MM.1S (cell line): ENCODE measurements around the gene DSCAML1.

ENCODE experiments used
- DNase-seq: peaks from one replicate; pipeline ENCODE4 v3.0.0-alpha.2; 2015
- H2AFZ ChIP-seq: fragments of 300-600 bp; sonication (generic); 2 replicates; pipeline ENCODE4 v1.6.0; 2016; ENCODE audit warnings: antibody characterized with exemption, low read length
- H3F3A ChIP-seq: fragments of 300-600 bp; sonication (generic); 2 replicates; pipeline ENCODE4 v1.6.1; 2016; ENCODE audit warnings: mild to moderate bottlenecking, antibody characterized with exemption, low read length, moderate library complexity, mixed read lengths; ENCODE audit not compliant: insufficient read depth
- H3K27ac ChIP-seq: fragments of 300-600 bp; sonication (generic); 2 replicates; pipeline ENCODE4 v1.5.1; 2016; ENCODE audit warnings: mild to moderate bottlenecking, low read length
- H3K27me3 ChIP-seq: fragments of 300-600 bp; sonication (generic); replicated peaks from 2 replicates; pipeline ENCODE4 v1.6.0; 2016; ENCODE audit warnings: low read length; ENCODE audit not compliant: insufficient read depth
- H3K36me3 ChIP-seq: fragments of 300-600 bp; sonication (generic); replicated peaks from 2 replicates; pipeline ENCODE4 v1.6.1; 2016; ENCODE audit warnings: mild to moderate bottlenecking, low read length, mixed read lengths; ENCODE audit not compliant: insufficient read depth
- H3K4me1 ChIP-seq: fragments of 300-600 bp; sonication (generic); 2 replicates; pipeline ENCODE4 v1.6.1; 2016; ENCODE audit warnings: low read length, mixed read lengths
- H3K4me2 ChIP-seq: fragments of 300-600 bp; sonication (generic); 2 replicates; pipeline ENCODE4 v1.6.0; 2016; ENCODE audit warnings: low read depth, low read length
- H3K4me3 ChIP-seq: fragments of 300-600 bp; sonication (generic); 2 replicates; pipeline ENCODE4 v1.5.1; 2016; ENCODE audit warnings: low read length, mixed read lengths
- H3K79me2 ChIP-seq: fragments of 300-600 bp; sonication (generic); 2 replicates; pipeline ENCODE4 v1.6.1; 2016; ENCODE audit warnings: mixed run types, low read length, mixed read lengths
- H3K9ac ChIP-seq: fragments of 300-600 bp; sonication (generic); 2 replicates; pipeline ENCODE4 v1.6.1; 2016; ENCODE audit warnings: low read length, mixed read lengths
- H3K9me2 ChIP-seq: fragments of 300-600 bp; sonication (generic); replicated peaks from 2 replicates; pipeline ENCODE4 v1.6.1; 2016; ENCODE audit warnings: mild to moderate bottlenecking, low read length, mixed read lengths; ENCODE audit not compliant: insufficient read depth
- H3K9me3 ChIP-seq: fragments of 300-600 bp; sonication (generic); replicated peaks from 2 replicates; pipeline ENCODE4 v1.6.1; 2016; ENCODE audit warnings: mild to moderate bottlenecking, low read length, mixed read lengths; ENCODE audit not compliant: insufficient read depth
- H4K20me1 ChIP-seq: fragments of 300-600 bp; sonication (generic); 2 replicates; pipeline ENCODE4 v1.6.1; 2016; ENCODE audit warnings: mild to moderate bottlenecking, low read length, moderate library complexity, mixed read lengths; ENCODE audit not compliant: insufficient read depth
- EZH2 ChIP-seq: fragments of 300-600 bp; sonication (generic); optimal IDR thresholded peaks from 2 replicates; pipeline ENCODE3; 2017; ENCODE audit warnings: low read depth, mild to moderate bottlenecking, antibody characterized with exemption, low read length, mixed read lengths
- EZH2phosphoT487 ChIP-seq: fragments of 300-600 bp; sonication (generic); IDR thresholded peaks from 2 replicates; pipeline ENCODE4 v1.6.1; 2018; ENCODE audit warnings: antibody characterized with exemption, low read length
- TF ChIP-seq, protein P1 (sequence below): fragments of 300-600 bp; sonication (generic); IDR thresholded peaks from 2 replicates; pipeline ENCODE4 v1.5.1; 2016; ENCODE audit warnings: antibody characterized with exemption, low read length, mixed read lengths

DSCAML1 gene

DNA sequence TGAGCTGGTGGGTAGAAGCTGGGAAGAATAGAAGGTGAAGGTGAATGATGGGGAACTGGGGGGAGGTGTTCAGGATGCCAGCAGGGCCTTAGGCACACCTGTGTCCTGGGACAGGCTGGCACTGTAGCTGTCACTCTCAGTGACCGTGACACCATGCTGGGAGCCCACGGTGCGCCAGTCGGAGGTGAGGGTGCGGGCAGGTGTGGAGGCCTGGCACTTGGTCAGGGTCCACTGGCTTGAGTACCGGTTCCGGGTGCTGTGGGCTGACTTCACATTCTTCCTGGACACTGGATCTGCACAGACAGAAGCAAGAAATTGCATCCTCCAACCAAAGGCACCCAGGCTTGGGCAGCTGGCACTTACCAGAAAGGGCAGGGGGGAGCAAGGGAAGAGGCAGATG is 365.6 kb downstream of the DSCAML1 start:
- Histone ChIP-seq H3K9me2 (no peaks in the 10 kb centered on the region), H4K20me1 (no peaks in the 10 kb centered on the region), H3K4me2 (no peak overlapping the region), H3K79me2 (no peaks in the 10 kb centered on the region), H2AFZ (no peak overlapping the region), H3F3A (no peaks in the 10 kb centered on the region), H3K4me1 (no peaks in the 10 kb centered on the region), H3K27me3 (peaks cover 45% of the 10 kb centered on the region), H3K36me3 (no peaks in the 10 kb centered on the region), H3K9me3 (no peaks in the 10 kb centered on the region), H3K9ac (no peak overlapping the region), H3K4me3 (no peak overlapping the region), H3K27ac (no peak overlapping the region)
- DNase-seq: no peak
- no peak for TF ChIP-seq EZH2phosphoT487
- TF ChIP-seq, protein P1, sequence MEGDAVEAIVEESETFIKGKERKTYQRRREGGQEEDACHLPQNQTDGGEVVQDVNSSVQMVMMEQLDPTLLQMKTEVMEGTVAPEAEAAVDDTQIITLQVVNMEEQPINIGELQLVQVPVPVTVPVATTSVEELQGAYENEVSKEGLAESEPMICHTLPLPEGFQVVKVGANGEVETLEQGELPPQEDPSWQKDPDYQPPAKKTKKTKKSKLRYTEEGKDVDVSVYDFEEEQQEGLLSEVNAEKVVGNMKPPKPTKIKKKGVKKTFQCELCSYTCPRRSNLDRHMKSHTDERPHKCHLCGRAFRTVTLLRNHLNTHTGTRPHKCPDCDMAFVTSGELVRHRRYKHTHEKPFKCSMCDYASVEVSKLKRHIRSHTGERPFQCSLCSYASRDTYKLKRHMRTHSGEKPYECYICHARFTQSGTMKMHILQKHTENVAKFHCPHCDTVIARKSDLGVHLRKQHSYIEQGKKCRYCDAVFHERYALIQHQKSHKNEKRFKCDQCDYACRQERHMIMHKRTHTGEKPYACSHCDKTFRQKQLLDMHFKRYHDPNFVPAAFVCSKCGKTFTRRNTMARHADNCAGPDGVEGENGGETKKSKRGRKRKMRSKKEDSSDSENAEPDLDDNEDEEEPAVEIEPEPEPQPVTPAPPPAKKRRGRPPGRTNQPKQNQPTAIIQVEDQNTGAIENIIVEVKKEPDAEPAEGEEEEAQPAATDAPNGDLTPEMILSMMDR: no peak
- TF ChIP-seq EZH2: no peak

DNA sequence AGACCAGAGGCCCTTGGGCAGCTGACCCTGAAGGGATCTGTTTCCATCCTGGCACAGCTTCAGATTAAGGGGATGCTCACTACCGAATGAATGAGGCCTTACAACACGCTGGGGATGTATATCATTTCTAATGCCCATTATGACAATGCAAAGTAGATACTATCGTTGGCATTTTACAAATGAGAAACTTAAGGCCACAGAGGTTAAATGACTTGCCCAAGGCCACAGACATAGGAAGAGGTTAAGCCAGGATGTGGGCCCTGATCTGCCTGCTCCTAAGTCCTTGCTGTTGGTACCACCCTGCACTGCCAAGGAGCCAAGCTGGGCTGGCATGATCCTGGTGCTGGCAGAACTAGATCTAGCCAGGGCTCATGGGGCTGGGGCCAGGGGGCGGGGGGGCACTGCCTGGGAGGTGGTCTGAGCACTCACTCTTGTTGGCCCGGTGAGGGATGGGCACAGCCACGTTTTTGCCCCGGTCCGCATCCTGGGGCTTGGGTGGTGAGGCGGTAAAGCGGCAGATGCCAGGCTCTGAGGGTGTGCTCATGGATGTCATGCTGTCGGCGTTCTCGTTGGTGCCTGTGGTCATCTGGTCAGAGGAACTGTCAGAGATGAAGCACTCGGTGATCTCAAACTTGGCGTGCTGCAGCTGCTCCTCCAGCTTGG is 366.6 kb downstream of the DSCAML1 start:
- Histone ChIP-seq H4K20me1 (no peaks in the 10 kb centered on the region), H3K9ac (no peak overlapping the region), H3K79me2 (no peaks in the 10 kb centered on the region), H3K9me3 (no peaks in the 10 kb centered on the region), H3K36me3 (no peaks in the 10 kb centered on the region), H2AFZ (no peak overlapping the region), H3K9me2 (no peaks in the 10 kb centered on the region), H3K4me3 (no peak overlapping the region), H3K27ac (no peak overlapping the region), H3K27me3 (peaks cover 39% of the 10 kb centered on the region), H3F3A (no peaks in the 10 kb centered on the region), H3K4me2 (no peak overlapping the region), H3K4me1 (no peaks in the 10 kb centered on the region)
- DNase-seq: no peak
- TF ChIP-seq EZH2: no peak
- TF ChIP-seq EZH2phosphoT487: no peak
- TF ChIP-seq, protein P1: no peak

DNA sequence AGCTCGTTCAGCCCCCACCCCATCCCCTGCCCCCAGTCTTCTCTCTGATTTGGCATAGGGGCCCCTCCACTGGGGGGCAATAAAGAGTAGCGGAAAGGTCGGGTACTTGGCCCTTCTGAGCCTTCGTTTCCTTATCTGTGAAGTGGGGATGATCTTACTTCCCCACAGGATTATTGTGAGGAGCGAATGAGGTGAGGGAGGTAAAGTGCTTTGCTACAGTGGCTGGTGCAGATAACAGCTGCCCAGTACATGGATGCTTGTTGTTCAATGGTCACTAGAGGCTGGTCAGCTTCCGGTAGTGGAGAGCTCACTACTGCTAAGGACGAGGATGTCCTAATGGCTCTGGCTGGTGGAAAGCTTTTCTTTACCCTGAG is 368.2 kb downstream of the DSCAML1 start:
- no peaks in the 10 kb centered on the region for H3F3A ChIP-seq
- H3K4me3 ChIP-seq: no peak overlapping the region
- H3K27me3 ChIP-seq: peaks cover 39% of the 10 kb centered on the region
- H2AFZ ChIP-seq: no peak overlapping the region
- H3K36me3 ChIP-seq: no peaks in the 10 kb centered on the region
- no peak for TF ChIP-seq EZH2
- TF ChIP-seq, protein P1: no peak
- TF ChIP-seq EZH2phosphoT487: no peak
- H3K9me2 ChIP-seq: no peaks in the 10 kb centered on the region
- H3K9me3 ChIP-seq: no peaks in the 10 kb centered on the region
- no peak overlapping the region for H3K27ac ChIP-seq
- no peaks in the 10 kb centered on the region for H4K20me1 ChIP-seq
- no peak overlapping the region for H3K4me2 ChIP-seq
- no peaks in the 10 kb centered on the region for H3K4me1 ChIP-seq
- H3K79me2 ChIP-seq: no peaks in the 10 kb centered on the region
- DNase-seq: no peak
- H3K9ac ChIP-seq: no peak overlapping the region
